Activated CD8-positive, alpha-beta T cell treated with anti-CD3 and anti-CD28 coated beads for 36 hours (primary cell): ENCODE results near the gene PROSER3. TPM values are rescaled to one million over a fixed set of nuclear protein-coding genes. Genes with fewer than 3 reads are reported as not detected.

ENCODE experiments used
- ATAC-seq: fragments of 200-7000 bp; cut with Tn5 transposase; one replicate; pipeline ENCODE4 v1.10.0; 2021; ENCODE audit warnings: mild to moderate bottlenecking, moderate library complexity
- CTCF ChIA-PET: fragments of 350-600 bp; sonication (Branson Sonifier 250); formaldehyde crosslinking; loops from one replicate; lab custom pipeline; 2021; ENCODE audit warnings: antibody characterized with exemption; lab: Charles Lee
- POLR2A ChIA-PET: fragments of 350-600 bp; sonication (Branson Sonifier 250); formaldehyde crosslinking; loops from one replicate; lab custom pipeline; 2021; ENCODE audit warnings: antibody characterized with exemption; lab: Charles Lee
- DNase-seq: peaks from one replicate; pipeline ENCODE4 v3.0.0-alpha.2; 2020
- H3K27ac Mint-ChIP-seq: one replicate; pipeline ENCODE4 v1.8.0; 2021; ENCODE audit warnings: mild to moderate bottlenecking, mixed read lengths
- H3K27me3 Mint-ChIP-seq: one replicate; pipeline ENCODE4 v1.8.0; 2021; ENCODE audit warnings: mixed read lengths
- H3K36me3 Mint-ChIP-seq: one replicate; pipeline ENCODE4 v1.8.0; 2021; ENCODE audit warnings: low read depth, mixed read lengths
- H3K4me1 Mint-ChIP-seq: one replicate; pipeline ENCODE4 v1.8.0; 2021; ENCODE audit warnings: low read depth, mixed read lengths
- H3K4me3 Mint-ChIP-seq: one replicate; pipeline ENCODE4 v1.8.0; 2021; ENCODE audit warnings: mild to moderate bottlenecking, moderate library complexity, mixed read lengths
- H3K9me3 Mint-ChIP-seq: one replicate; pipeline ENCODE4 v1.8.0; 2021; ENCODE audit warnings: mixed read lengths
- CTCF ChIP-seq: fragments of 200-600 bp; IDR thresholded peaks from one replicate; pipeline ENCODE4 v1.8.0; 2022; ENCODE audit warnings: antibody characterized with exemption, mild to moderate bottlenecking
- intact Hi-C: fragments of 100-400 bp; cut with micrococcal nuclease; formaldehyde crosslinking; loops from one replicate; pipeline ENCODE4 v1.10.0; 2022
- total RNA-seq, 2 experiments: library from RNA; stranded (reverse); gene quantifications; one replicate each; pipeline ENCODE4 v1.2.3, GENCODE V29; 2021

Gene PROSER3
- total RNA-seq, 2 experiments from 2014 or later: 40.7 to 41.1 TPM

DNA sequence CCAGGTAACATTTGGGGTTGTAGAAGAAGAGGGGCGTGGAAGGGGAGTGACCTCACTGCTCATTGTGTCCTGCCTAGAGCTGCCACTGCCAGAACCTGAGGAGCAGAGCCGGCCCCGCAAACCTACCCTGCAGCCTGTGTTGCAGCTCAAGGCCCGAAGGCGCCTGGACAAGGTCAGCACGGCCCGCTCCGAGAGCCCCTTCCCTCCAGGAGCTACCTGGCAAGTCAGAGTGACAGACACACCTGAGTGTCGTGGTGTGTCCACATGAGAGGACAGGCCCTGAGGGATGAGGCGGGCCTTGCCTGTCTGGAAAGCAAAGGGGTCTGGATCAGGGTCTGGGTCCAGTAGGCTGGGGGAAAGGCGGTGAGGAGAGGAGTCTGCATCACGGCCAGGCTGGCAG lies 33.4 kb upstream of the PROSER3 start:
- Mint-ChIP-seq H3K9me3 (no peaks in the 10 kb centered on the region), H3K4me1 (peaks cover 20% of the 10 kb centered on the region), H3K4me3 (no peak overlapping the region), H3K27ac (no peak overlapping the region), H3K36me3 (peaks cover 78% of the 10 kb centered on the region), H3K27me3 (no peaks in the 10 kb centered on the region)
- DNase-seq (no peak), ATAC-seq (no peak)
- TF ChIP-seq CTCF: no peak
- intact Hi-C loops: no loop called here
- CTCF ChIA-PET: interaction anchor here (1.7 kb wide), 1 partner anchor 30 kb away, joined by 4 read pairs; no protein-coding TSS in a partner anchor
- POLR2A ChIA-PET: interaction anchor here (1.4 to 9.5 kb wide), 4 partner anchors 7 to 24 kb away, joined by 3 to 105 read pairs (median 36); partner anchors contain the start of gene LIN37

GRCh38 chr19:35725216-35725861 lies 32.6 kb upstream of the PROSER3 start:
- Mint-ChIP-seq H3K27me3 (no peaks in the 10 kb centered on the region), H3K4me1 (peaks cover 14% of the 10 kb centered on the region), H3K9me3 (no peaks in the 10 kb centered on the region), H3K4me3 (no peak overlapping the region), H3K36me3 (peaks cover 78% of the 10 kb centered on the region), H3K27ac (no peak overlapping the region)
- intact Hi-C loops: no loop called here
- ChIA-PET CTCF (interaction anchor here (1.7 kb wide), 1 partner anchor 31 kb away, joined by 4 read pairs; no protein-coding TSS in a partner anchor), POLR2A (interaction anchor here (0.8 to 9.5 kb wide), 3 partner anchors 11 to 64 kb away, joined by 5 to 105 read pairs (median 16); no protein-coding TSS in a partner anchor)
- TF ChIP-seq CTCF: no peak
- ATAC-seq (no peak), DNase-seq (no peak)

DNA sequence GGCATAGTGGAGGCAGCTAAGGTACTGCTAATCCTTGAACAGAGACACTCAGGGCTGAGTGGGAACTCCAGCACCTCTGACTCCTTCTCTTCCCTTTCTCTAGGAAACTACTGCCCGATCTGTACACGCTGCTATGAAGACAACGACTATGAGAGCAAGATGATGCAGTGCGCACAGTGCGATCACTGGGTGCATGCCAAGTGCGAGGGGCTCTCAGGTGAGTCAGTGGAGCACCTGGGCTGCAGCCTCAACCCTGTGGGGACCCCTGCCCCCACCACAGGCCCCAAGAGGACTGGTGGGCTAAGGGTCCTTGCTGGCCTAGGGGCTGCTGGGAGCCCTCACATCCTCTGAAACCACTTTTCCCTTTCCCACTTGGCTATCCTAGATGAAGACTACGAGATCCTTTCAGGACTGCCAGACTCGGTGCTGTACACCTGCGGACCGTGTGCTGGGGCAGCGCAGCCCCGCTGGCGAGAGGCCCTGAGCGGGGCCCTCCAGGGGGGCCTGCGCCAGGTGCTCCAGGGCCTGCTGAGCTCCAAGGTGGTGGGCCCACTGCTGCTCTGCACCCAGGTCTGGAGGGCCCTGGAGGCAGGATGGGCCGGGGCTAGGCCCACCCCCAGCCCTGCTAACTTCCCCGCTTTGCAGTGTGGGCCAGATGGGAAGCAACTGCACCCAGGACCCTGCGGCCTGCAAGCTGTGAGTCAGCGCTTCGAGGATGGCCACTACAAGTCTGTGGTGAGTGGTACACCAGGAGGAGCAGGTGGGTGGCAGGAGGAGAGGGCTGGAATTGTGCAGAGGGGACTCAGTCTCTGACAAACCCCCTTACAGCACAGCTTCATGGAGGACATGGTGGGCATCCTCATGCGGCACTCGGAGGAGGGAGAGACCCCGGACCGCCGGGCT lies 30.7 kb upstream of the PROSER3 start:
- Mint-ChIP-seq H3K27ac (no peak overlapping the region), H3K9me3 (no peaks in the 10 kb centered on the region), H3K36me3 (peaks cover 75% of the 10 kb centered on the region), H3K4me3 (no peak overlapping the region), H3K4me1 (peaks cover 8% of the 10 kb centered on the region), H3K27me3 (no peaks in the 10 kb centered on the region)
- intact Hi-C loops: no loop called here
- no peak for DNase-seq
- ChIA-PET POLR2A (interaction anchor here (0.9 to 9.5 kb wide), 7 partner anchors 9 to 35 kb away, joined by 3 to 105 read pairs (median 6); partner anchors contain the start of genes IGFLR1 and KMT2B), CTCF (interaction anchor here (1.2 to 1.5 kb wide), 3 partner anchors 13 to 92 kb away, joined by 3 to 4 read pairs (median 3); no protein-coding TSS in a partner anchor)
- ATAC-seq: no peak
- TF ChIP-seq CTCF: no peak

GRCh38 chr19:35727956-35728706 lies 29.8 kb upstream of the PROSER3 start:
- intact Hi-C loops: no loop called here
- ChIA-PET POLR2A (interaction anchor here (0.9 to 4.4 kb wide), 6 partner anchors 8 to 15 kb away, joined by 3 to 52 read pairs (median 8); partner anchors contain the start of genes IGFLR1 and KMT2B), CTCF (interaction anchor here (1.2 to 1.5 kb wide), 3 partner anchors 12 to 92 kb away, joined by 3 to 4 read pairs (median 3); no protein-coding TSS in a partner anchor)
- H3K27ac Mint-ChIP-seq: no peak overlapping the region
- DNase-seq (no peak), ATAC-seq (no peak)
- H3K36me3 Mint-ChIP-seq: peaks cover 66% of the 10 kb centered on the region
- no peaks in the 10 kb centered on the region for H3K27me3 Mint-ChIP-seq
- no peak for TF ChIP-seq CTCF
- H3K4me1 Mint-ChIP-seq: peaks cover 3% of the 10 kb centered on the region
- no peaks in the 10 kb centered on the region for H3K9me3 Mint-ChIP-seq
- no peak overlapping the region for H3K4me3 Mint-ChIP-seq
